GM18517 (cell line): ENCODE results near the gene CHCHD1.
A peak's percentile ranks its signal among the peaks of the same experiment; 100 is the strongest.
"Not testable (repeated sequence)": the region's sequence is repeated elsewhere in the genome, so short reads cannot be mapped to it uniquely, and the experiment has no call there.

Source experiments
- ATAC-seq: cut with Tn5 transposase; IDR thresholded peaks from one replicate; pipeline ENCODE4 v1.9.1; 2021; ENCODE audit warnings: mild to moderate bottlenecking, moderate library complexity; ENCODE audit not compliant: unreplicated experiment

The CHCHD1 gene

DNA sequence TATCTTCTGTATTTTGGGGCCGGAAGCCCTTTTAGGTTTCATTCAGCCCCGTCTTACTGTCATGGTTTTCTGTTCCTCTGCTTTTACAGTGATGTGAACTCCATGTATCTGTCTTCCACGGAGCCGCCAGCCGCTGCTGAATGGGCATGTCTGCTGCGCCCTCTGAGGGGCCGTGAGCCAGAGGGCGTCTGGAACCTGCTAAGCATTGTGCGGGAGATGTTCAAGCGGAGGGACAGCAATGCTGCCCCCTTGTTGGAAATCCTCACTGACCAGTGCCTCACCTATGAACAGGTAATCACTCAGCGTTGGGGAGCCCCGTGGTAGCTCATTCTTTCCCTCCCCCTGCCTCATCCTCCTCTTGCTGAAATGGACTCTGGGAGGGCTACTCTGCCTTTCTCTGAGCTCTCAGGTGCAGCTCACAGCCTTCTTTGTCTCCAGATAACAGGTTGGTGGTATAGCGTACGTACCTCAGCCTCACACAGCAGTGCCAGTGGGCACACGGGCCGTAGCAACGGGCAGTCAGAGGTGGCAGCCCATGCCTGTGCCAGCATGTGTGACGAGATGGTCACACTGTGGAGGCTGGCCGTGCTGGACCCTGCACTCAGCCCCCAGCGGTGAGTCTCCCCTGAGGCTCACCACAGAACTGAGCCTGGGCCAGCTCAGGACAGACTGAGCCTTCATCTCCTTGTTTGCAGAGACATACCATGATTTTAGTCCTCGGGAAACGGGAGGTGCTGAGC lies 9.2 kb downstream of the CHCHD1 start:
- ATAC-seq: no peak

DNA sequence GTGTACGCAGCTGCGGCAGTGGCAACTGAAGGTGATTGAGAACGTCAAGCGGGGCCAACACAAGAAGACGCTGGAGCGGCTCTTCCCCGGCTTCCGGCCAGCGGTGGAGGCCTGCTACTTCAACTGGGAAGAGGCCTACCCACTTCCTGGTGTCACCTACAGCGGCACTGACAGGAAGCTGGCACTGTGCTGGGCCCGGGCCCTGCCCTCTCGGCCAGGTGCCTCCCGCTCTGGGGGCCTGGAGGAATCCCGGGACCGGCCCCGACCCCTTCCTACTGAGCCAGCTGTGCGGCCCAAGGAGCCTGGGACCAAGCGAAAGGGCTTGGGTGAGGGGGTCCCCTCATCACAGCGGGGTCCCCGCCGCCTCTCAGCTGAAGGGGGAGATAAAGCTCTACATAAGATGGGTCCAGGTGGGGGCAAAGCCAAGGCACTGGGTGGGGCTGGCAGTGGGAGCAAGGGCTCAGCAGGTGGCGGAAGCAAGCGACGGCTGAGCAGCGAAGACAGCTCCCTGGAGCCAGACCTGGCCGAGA lies 10.1 kb downstream of the CHCHD1 start:
- ATAC-seq: no peak

DNA sequence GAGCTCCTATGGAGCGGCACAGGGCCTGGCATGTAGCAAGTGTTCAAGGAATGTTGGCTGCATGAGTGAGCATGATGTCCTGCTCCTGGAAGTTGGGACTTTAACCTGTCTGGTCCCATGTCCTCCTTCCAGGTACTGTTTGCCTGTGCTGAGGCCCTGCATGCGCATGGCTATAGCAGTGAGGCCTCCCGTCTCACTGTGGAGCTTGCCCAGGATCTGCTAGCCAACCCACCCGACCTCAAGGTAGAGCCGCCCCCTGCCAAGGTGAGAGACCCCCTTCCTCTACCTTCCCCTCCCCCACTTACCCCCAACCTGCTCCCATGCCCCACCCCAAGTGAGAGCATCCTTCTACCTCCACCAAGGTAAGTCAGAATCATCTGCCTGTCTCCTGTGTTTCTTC lies 11.6 kb downstream of the CHCHD1 start:
- no peak for ATAC-seq

DNA sequence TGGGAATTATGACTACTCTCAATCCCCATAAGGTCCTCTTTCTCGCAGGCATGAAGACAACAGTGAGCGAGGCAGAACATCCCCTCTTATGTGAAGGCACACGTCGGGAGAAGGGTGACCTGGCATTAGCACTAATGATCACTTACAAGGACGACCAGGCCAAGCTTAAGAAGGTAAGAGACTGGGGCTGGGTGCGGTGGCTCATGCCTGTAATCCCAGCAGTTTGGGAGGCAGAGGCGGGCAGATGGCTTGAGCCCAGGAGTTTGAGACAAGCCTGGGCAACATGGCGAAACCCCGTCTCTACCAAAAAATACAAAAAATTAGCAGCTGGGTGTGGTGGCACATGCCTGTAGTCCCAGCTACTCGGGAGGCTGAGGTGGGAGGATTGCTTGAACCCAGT lies 13.6 kb downstream of the CHCHD1 start:
- not testable (repeated sequence) for ATAC-seq

DNA sequence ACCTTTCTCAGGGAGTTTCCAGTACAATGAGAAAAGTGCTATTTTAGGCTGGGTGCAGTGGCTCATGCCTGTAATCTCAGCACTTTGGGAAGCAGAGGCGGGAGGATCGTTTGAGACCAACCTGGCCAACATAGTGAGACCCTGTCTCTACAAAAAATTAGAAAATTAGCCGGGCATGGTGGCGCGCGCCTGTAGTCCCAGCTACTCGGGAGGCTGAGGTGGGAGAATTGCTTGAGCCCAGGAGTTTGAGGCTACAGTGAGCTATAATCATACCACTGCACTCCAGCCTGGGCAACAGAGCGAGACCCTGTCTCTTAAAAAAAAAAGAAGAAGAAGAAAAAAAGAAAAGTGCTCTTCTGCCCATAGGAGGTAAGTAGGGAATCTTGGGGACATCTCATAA lies 14.2 kb downstream of the CHCHD1 start:
- not testable (repeated sequence) for ATAC-seq

DNA sequence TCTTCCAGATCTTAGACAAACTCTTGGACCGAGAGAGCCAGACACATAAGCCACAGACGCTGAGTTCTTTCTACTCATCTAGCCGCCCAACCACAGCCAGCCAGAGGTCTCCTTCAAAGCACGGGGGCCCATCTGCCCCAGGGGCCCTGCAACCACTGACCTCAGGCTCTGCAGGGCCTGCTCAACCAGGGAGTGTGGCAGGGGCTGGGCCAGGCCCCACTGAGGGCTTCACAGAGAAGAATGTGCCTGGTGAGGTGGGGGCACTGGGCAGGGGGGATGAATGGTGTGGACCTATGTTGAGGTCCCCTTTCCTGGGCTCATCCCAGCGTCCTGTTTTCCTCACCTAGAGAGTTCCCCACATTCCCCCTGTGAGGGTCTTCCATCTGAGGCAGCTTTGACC lies 14.9 kb downstream of the CHCHD1 start:
- ATAC-seq: no peak

DNA sequence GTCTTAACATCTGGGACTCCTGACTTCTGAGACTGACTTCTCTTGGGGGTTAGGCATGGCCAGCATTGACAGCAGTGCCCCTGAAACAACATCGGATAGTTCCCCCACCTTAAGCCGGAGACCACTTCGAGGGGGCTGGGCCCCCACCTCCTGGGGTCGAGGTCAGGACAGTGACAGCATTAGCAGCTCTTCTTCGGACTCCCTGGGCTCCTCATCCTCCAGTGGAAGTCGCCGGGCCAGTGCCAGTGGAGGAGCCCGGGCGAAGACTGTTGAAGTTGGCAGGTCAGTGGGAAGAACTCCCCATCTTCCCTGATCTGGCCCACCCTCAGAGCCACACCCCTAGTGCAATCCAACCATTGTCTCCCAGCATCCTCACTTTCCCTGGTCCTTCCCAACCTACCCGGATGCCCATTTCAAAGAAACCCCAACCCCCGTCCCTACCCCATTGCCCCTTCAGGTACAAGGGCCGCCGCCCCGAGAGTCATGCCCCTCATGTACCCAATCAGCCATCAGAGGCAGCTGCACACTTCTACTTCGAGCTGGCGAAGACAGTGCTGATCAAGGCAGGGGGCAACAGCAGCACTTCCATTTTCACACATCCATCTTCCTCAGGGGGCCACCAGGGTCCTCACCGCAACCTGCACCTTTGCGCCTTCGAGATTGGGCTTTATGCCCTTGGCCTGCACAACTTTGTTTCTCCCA lies 15.6 kb downstream of the CHCHD1 start:
- no peak for ATAC-seq

DNA sequence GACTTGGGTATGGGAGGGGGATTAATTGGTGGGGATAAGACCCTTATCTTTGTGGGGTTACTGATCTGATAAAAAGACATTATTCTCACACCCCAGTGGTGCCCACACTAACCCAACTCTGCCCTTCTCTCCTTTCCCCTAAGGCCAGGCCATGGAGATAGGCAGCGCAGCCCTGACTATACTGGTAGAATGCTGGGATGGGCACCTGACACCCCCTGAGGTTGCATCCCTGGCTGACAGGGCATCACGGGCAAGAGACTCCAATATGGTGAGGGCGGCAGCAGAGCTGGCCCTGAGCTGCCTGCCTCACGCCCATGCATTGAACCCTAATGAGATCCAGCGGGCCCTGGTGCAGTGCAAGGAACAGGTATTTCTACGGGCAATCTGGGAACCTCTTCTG lies 16.2 kb downstream of the CHCHD1 start:
- ATAC-seq: no peak

DNA sequence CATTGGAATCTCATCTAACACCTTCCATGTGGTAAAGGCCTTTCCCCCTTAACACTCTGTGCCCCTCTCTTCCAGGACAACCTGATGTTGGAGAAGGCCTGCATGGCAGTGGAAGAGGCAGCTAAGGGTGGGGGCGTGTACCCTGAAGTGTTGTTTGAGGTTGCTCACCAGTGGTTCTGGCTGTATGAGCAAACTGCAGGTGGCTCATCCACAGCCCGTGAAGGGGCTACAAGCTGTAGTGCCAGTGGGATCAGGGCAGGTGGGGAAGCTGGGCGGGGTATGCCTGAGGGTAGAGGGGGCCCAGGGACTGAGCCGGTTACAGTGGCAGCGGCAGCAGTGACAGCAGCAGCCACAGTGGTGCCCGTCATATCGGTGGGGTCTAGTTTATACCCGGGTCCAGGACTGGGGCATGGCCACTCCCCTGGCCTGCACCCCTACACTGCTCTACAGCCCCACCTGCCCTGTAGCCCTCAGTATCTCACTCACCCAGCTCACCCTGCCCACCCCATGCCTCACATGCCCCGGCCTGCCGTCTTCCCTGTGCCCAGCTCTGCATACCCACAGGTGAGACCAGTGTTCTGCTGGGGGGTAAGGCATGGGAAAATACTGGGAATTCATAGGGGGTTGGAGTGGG lies 17.2 kb downstream of the CHCHD1 start:
- ATAC-seq: no peak

DNA sequence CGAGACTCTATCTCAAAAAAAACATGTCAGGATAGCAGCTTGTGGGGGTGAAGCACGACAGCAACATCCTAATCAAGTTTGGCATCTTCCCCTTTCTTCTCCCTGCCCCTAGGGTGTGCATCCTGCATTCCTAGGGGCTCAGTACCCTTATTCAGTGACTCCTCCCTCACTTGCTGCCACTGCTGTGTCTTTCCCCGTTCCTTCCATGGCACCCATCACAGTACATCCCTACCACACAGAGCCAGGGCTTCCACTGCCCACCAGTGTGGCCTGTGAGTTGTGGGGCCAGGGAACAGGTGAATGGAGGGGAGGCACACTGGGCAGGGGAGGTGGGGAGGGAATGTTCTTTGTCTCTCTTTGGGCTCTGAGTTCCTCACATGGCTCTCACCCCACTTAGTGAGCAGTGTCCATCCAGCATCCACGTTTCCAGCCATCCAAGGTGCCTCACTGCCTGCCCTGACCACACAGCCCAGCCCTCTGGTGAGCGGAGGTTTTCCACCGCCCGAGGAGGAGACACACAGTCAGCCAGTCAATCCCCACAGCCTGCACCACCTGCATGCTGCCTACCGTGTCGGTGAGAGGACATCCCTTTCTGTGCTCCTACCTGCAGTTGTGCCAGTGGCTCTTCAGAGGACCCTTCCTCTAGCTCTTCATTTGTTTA lies 18.2 kb downstream of the CHCHD1 start:
- ATAC-seq: no peak

DNA sequence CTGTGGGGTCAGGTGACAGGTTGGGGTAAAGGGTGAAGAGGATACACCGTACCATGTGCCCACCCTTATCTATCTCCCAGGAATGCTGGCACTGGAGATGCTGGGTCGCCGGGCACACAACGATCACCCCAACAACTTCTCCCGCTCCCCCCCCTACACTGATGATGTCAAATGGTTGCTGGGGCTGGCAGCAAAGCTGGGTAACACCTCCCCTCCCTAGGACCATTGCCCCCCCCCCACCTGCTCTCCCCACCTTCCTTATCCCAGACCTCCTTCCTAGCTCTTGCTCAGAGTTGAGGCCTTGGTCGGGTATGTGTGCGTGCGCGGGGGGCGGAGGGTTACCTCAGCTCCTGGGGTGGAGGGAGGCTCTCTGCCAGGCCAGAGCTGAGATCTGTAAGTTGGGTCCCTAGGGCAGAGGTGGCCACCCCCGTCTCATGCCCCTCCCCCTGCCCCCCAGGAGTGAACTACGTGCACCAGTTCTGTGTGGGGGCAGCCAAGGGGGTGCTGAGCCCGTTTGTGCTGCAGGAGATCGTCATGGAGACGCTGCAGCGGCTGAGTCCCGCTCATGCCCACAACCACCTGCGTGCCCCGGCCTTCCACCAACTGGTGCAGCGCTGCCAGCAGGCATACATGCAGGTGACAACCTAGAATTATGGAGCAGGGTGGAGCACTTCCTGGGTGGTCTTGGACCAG lies 18.9 kb downstream of the CHCHD1 start:
- no peak for ATAC-seq

DNA sequence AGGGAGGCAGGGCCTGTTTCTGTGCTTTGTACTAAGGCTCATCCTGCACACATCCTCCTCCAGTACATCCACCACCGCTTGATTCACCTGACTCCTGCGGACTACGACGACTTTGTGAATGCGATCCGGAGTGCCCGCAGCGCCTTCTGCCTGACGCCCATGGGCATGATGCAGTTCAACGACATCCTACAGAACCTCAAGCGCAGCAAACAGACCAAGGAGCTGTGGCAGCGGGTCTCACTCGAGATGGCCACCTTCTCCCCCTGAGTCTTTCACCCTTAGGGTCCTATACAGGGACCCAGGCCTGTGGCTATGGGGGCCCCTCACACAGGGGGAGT lies 19.4 kb downstream of the CHCHD1 start:
- no peak for ATAC-seq

DNA sequence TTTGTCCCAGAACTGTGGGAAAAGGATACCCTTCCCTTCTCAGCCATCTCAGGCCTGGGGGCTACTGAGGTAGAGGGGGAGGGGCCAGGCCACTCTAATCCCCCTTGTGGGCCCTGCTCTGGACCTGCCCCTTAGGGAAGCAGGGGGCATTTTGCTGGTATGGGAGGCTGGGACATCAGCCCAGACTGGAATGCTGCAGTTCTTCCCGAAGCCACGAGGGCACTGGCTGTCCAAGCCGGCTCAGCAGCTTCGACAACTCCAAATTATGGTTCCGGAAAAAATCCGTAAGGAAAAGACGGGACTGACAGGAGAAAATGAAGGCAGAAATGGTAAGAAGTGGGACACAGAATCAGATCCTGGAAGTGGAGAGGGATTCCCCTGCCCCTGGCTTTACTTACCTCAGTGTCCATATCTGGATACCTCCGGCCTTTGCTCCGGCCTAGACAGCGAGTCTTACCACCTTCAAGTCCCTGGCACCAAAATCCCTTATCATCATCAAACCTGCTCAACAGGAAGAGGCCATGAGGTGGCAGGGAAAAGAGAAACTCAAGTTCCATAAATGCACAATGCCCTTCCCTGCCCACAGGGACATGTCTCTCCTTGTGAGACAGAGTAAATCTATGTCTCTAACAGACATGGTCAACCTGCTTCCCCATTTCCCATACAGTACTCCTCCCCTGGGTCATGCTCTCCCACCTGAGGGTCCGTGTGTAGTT lies 20.6 kb downstream of the CHCHD1 start:
- no peak for ATAC-seq

DNA sequence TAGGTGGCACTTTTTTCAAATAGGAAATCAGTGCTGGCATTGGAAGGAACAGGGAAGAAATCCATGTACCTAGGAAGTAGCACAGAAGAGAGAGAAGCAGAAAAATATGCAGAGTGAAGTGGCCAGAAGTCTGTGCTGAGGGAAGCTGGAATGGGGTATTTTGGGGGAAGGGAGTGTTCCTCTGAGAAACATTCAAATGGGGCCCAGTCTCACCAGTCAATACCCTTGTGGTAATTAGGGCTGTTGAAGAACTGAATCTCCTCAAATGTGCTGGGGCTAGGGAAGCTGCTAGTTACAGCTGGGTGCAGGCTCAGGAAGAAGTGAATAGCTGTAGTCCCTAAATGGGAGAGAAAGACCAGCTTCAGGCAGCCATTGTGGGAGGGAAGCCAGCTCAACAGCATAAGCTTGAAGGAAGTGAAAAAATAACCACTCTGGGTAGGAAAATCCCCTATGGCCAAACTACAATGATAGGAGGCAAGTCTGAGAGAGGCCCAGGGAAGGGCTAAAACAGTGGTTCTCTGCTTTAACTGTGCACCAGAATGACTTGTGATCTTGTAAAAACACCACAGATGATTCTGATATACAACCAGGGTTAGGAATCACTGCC lies 21.9 kb downstream of the CHCHD1 start:
- peak; percentile 46 for ATAC-seq

DNA sequence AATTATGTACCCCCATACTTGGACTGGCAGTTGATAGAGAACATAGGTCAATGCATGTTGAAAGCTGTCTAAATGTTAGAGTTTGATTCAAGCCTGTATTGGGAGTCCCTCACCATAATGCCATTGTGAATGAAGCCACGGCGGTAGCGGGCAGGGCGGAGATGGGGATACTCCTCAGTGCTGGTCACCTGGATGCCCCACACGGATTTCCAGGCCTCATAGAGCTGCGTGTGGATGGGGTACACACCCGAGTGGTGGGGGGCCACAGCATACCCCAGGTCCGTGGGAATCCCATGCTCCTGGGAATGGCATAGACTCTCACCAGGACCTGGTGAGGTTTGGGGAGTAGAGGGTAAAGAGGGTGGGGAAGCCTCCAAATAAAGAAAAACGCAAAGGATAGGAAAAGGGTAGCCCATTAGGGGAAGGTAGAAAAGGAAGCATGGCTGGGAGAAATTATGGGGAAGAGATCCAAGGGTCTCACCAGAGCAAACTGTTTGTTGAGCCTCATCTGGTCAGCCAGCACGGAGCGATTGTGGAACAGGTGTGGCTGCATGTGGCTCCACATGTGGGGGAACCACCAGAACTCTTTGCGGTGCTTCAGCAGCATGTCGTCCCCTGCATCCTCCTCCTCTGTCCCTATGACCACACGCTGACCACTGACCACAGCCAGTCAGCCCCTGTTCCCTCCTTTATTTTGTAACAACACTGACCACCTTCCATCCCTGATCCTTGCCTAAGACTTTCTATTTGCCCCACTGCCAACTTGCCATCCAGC lies 24.5 kb downstream of the CHCHD1 start:
- ATAC-seq: no peak

DNA sequence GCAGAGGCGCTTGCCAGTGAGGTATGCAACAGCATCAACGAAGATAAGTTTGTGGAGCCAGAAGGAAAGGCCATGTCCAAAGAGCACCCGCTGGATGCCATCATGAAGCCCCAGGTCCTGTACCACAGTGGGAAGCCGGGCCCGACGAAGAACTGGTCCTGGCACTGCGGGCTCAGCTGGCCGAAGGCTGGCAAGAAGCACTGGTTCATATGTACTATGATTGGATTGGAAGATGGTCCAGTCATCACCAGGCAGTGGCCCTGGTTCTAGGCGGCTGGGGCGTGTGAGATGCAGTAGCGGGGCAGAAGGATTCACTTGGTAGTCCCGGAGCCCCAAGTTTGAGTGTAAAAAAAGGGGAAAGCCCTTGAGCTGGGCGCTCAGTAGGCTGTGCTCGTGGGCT lies 25.6 kb downstream of the CHCHD1 start:
- no peak for ATAC-seq

DNA sequence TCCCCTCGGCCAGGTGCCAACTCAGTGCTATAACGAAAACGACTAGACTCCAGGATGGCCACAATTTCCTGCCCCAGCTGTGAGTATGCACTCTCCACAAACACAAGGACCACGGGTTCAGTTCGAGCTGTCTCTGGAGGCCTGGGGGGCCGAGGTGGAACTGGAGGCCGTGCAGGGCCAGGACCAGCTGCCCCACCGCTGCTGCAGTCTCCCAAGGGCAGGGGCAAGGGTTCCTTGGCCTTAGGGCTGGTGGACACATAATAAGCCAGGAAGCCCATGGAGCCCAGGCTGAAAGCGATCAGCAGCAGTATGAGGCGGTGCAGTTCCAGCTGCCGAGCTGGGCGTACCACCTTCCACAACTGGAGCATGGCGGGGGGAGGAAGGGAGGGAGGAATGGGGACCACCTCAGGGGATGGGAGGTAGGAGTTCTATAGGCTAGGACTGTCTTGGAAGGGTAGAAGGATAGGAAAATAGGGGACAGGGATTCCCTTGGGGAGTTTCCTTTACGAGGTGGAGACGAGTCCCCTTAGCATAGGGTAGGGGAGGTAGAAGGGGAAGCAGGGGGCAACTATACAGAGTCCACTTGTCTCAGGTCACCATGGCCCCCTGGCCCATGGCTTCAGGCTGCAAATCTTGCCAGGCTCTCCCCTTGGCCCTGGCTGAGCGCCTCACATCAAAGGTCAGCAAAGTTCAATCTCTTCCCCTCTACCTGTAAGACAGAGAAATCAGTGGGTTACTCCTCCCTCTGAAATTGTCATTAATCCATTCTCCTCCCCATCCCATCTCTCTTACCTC lies 26.4 kb downstream of the CHCHD1 start:
- no peak for ATAC-seq

DNA sequence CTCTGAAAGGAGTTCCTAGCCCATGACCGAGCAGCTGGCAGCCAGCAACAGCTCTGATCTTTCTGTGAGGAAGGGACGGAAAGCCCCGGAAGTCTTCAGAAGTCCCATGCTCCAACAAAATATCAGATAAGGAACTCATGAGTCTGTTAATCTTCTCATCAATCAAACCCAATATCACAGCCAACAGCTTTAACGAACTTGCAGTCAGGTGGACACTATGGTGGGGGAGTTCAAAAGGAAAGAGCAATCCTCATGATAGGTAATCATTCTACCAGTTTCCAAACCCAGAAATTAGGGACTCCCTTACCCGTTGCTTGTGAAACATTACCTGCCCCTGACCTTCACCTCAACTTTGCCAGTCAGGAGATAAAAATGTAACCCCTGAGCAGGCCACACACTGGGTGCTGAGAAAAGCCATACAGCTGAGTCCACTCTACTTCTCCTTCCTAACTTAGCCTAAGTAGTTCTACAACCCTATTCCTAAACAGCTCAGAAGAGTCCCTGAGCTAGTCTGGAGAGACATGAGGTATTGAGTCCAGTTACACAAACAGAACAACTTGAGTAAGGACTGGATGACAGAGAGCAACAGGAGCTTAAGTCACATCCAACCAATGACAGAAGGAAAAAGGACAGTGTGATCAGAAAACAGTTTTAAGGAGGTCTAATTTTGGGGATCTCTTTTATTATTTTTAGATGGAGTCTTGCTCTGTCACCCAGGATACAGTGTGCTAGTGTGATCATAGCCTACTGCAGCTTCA lies 27.4 kb downstream of the CHCHD1 start:
- ATAC-seq: no peak
